WERI-Rb-1 (cell line): ENCODE data around the gene PSME3IP1.

ENCODE experiments used
- DNase-seq: peaks from one replicate; pipeline ENCODE4 v3.0.0-alpha.2; 2020
- H3K27ac ChIP-seq: fragments of 250-450 bp; sonication (Bioruptor Pico); 2 replicates; pipeline ENCODE4 v1.5.1; 2020; ENCODE audit warnings: mild to moderate bottlenecking, moderate library complexity
- H3K27me3 ChIP-seq: fragments of 250-450 bp; sonication (Bioruptor Pico); 2 replicates; pipeline ENCODE4 v1.5.1; 2021; ENCODE audit warnings: mild to moderate bottlenecking, low read depth, moderate library complexity; ENCODE audit not compliant: insufficient read depth, severe bottlenecking
- H3K36me3 ChIP-seq: fragments of 250-450 bp; sonication (Bioruptor Pico); 2 replicates; pipeline ENCODE4 v1.5.1; 2020; ENCODE audit warnings: mild to moderate bottlenecking, moderate library complexity
- H3K4me3 ChIP-seq: 2 replicates; pipeline ENCODE4 v1.5.1; 2011; ENCODE audit warnings: low read depth, mild to moderate bottlenecking, control low read depth, low read length
- H3K9me3 ChIP-seq: fragments of 250-450 bp; sonication (Bioruptor Pico); 2 replicates; pipeline ENCODE4 v1.5.1; 2021; ENCODE audit warnings: mild to moderate bottlenecking, moderate library complexity; ENCODE audit not compliant: severe bottlenecking
- CTCF ChIP-seq: IDR thresholded peaks from 2 replicates; pipeline ENCODE4 v1.5.1; 2011; ENCODE audit warnings: low read depth, mild to moderate bottlenecking, control low read depth, inconsistent platforms, low read length

PSME3IP1 gene

DNA sequence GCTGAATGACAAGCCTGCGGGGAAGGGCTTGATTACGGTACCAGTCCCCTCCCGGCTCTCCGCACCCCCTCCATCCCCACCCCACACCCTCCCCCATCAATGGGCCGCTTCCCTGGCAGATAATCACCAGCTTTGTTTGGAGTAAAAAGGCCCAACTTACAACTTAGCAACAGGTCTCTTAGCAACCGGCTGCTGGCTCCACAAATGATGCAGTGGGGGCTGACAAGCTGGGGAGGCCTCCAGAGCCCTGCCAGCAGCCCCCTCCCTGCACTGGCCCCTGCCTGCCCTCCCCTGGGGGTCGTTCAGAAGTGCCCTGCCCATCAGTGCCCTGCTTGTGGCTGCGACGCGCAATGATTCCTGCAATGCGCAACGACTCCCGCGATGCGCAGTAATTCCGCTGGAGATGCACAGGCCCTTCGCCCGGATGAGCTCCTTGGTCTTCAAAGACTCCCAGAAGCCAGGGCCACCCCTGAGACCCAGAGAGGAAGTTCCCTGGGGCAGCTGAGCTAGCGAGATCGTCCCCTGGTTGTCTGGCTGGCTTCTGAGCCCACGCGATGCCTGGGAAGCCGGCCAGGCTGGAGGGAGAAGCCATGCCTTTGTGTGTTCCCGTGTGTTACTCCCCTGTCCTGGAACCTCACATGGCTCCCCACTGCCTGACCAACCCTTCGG lies 70.2 kb downstream of the PSME3IP1 start:
- TF ChIP-seq CTCF = no peak
- H3K4me3 ChIP-seq = no peak overlapping the region
- no peaks in the 10 kb centered on the region; the same call in 1 of the 2 replicates for H3K36me3 ChIP-seq
- H3K27me3 ChIP-seq = no peaks in the 10 kb centered on the region
- H3K9me3 ChIP-seq = no peaks in the 10 kb centered on the region
- no peak overlapping the region for H3K27ac ChIP-seq
- no peak for DNase-seq

GRCh38 chr16:57115168-57115513 lies 70.7 kb downstream of the PSME3IP1 start:
- H3K27ac ChIP-seq = no peak overlapping the region
- no peak overlapping the region for H3K4me3 ChIP-seq
- H3K27me3 ChIP-seq = no peaks in the 10 kb centered on the region
- TF ChIP-seq CTCF = no peak
- DNase-seq = no peak
- H3K9me3 ChIP-seq = no peaks in the 10 kb centered on the region
- no peaks in the 10 kb centered on the region; the same call in 1 of the 2 replicates for H3K36me3 ChIP-seq

- no peak overlapping the region for H3K27ac ChIP-seq
- H3K9me3 ChIP-seq = no peaks in the 10 kb centered on the region
- no peaks in the 10 kb centered on the region for H3K27me3 ChIP-seq
- no peak for DNase-seq
- no peak overlapping the region for H3K4me3 ChIP-seq
- TF ChIP-seq CTCF = no peak
- no peaks in the 10 kb centered on the region; the same call in 1 of the 2 replicates for H3K36me3 ChIP-seq
Observed at GRCh38 chr16:57113664-57114063, 72.2 kb downstream of the PSME3IP1 start.

GRCh38 chr16:57113042-57113453 lies 72.8 kb downstream of the PSME3IP1 start:
- DNase-seq = no peak
- no peak for TF ChIP-seq CTCF
- H3K9me3 ChIP-seq = no peaks in the 10 kb centered on the region
- H3K27me3 ChIP-seq = no peaks in the 10 kb centered on the region
- H3K27ac ChIP-seq = no peak overlapping the region
- H3K36me3 ChIP-seq = no peaks in the 10 kb centered on the region; the same call in 1 of the 2 replicates
- H3K4me3 ChIP-seq = no peak overlapping the region

- Histone ChIP-seq H3K27ac (no peak overlapping the region), H3K4me3 (no peak overlapping the region), H3K9me3 (no peaks in the 10 kb centered on the region), H3K27me3 (no peaks in the 10 kb centered on the region), H3K36me3 (no peaks in the 10 kb centered on the region; the same call in 1 of the 2 replicates)
- no peak for TF ChIP-seq CTCF
- no peak for DNase-seq
Observed at GRCh38 chr16:57112403-57113041, 73.3 kb downstream of the PSME3IP1 start.
